GM19043 (cell line): ENCODE results near the gene OSBPL10.
"Not testable (repeated sequence)": the region's sequence is repeated elsewhere in the genome, so short reads cannot be mapped to it uniquely, and the experiment has no call there.

Source experiments
- ATAC-seq: cut with Tn5 transposase; IDR thresholded peaks from one replicate; pipeline ENCODE4 v1.9.1; 2021; ENCODE audit warnings: low read depth; ENCODE audit not compliant: unreplicated experiment

OSBPL10 gene

GRCh38 chr3:31870111-31870510 lies 111.0 kb downstream of the OSBPL10 start:
- ATAC-seq: not testable (repeated sequence)

GRCh38 chr3:31868236-31868635 lies 112.8 kb downstream of the OSBPL10 start:
- ATAC-seq: no peak

GRCh38 chr3:31862666-31863279 lies 118.3 kb downstream of the OSBPL10 start:
- ATAC-seq: no peak

- ATAC-seq: no peak
These were observed 119.2 kb downstream of the OSBPL10 start for GRCh38 chr3:31861826-31862225.

GRCh38 chr3:31860642-31861041 lies 120.4 kb downstream of the OSBPL10 start:
- not testable (repeated sequence) for ATAC-seq

- no peak for ATAC-seq
These were observed 121.8 kb downstream of the OSBPL10 start for GRCh38 chr3:31859245-31859644.

- no peak for ATAC-seq
These were observed 122.6 kb downstream of the OSBPL10 start for GRCh38 chr3:31858439-31858838.

GRCh38 chr3:31853580-31853979 lies 127.5 kb downstream of the OSBPL10 start:
- ATAC-seq: no peak

- ATAC-seq: no peak
These were observed 129.8 kb downstream of the OSBPL10 start for GRCh38 chr3:31851278-31851677.

- no peak for ATAC-seq
These were observed 132.2 kb downstream of the OSBPL10 start for GRCh38 chr3:31848911-31849310.

GRCh38 chr3:31848163-31848818 lies 132.8 kb downstream of the OSBPL10 start:
- no peak for ATAC-seq

- ATAC-seq: no peak
These were observed 133.3 kb downstream of the OSBPL10 start for GRCh38 chr3:31847760-31848159.

GRCh38 chr3:31841515-31841914 lies 139.5 kb downstream of the OSBPL10 start:
- no peak for ATAC-seq

GRCh38 chr3:31840252-31840651 lies 140.8 kb downstream of the OSBPL10 start:
- ATAC-seq: no peak

- no peak for ATAC-seq
These were observed 141.7 kb downstream of the OSBPL10 start for GRCh38 chr3:31839144-31839917.

GRCh38 chr3:31836131-31837075 lies 144.7 kb downstream of the OSBPL10 start:
- no peak for ATAC-seq

- no peak for ATAC-seq
These were observed 147.5 kb downstream of the OSBPL10 start for GRCh38 chr3:31833391-31834190.

GRCh38 chr3:31832551-31832950 lies 148.5 kb downstream of the OSBPL10 start:
- no peak for ATAC-seq

- ATAC-seq: no peak
These were observed 149.5 kb downstream of the OSBPL10 start for GRCh38 chr3:31831591-31831990.
